ENCODE results near the gene TULP4.

DNA sequence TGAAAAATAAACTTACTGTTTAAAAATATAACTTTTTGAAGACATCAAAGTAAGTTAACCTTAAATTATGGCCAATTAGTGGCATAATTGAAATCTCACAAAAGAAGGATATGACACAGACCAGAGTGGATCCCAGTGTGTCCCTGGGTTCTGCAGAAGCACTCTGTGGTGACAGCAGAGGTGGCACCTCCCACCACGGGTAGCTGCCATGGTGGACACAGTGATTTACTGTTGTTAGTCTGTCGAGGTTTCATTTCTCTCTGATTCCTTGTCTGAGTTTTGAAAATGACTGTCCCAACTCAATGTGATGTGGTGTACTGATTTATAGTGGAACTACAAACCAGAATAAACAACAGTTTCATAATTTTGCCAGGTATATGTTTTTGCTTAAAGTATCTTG lies 76.5 kb downstream of the TULP4 start:
- TF ChIP-seq POLR2AphosphoS5 (IDR thresholded peaks at IDR 0.05; ENCODE audit: borderline replicate concordance, low read depth, low read length) (no peak), EZH2 (IDR thresholded peaks at IDR 0.05) (no peak), FOXP2 (optimal IDR thresholded peaks at IDR 0.05; ENCODE audit: control extremely low read depth, extremely low read length, insufficient read depth) (no peak)

Data from SK-N-MC (cell line).